GM19193 (cell line): ENCODE results near the gene SIPA1L3.

Experiments used
- POLR2A ChIP-seq: IDR thresholded peaks from 4 replicates; pipeline ENCODE4 v1.6.1; 2011; ENCODE audit not compliant: insufficient read depth, insufficient read length; ENCODE audit errors: extremely low read depth

SIPA1L3 gene

DNA sequence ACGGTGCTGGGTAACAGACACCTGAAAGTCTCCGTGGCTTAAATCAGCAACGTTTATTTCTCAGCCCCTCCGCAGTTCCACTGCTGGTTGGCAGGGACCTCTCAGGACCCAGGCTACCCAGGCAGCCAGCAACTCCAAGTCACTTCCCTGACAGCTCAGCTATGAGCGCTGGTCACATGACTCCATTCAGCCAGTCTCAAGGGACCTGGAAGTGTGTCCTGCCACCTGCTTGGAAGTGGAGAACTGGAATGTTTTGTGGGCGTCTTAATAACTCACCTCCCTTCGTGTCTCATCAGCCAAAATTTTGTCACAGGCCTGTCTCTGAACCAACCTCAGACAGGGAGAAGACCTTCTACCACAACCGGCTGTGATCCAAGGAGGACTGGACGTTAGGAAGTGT, 244.2 kb downstream of the SIPA1L3 start:
- TF ChIP-seq POLR2A: no peak

DNA sequence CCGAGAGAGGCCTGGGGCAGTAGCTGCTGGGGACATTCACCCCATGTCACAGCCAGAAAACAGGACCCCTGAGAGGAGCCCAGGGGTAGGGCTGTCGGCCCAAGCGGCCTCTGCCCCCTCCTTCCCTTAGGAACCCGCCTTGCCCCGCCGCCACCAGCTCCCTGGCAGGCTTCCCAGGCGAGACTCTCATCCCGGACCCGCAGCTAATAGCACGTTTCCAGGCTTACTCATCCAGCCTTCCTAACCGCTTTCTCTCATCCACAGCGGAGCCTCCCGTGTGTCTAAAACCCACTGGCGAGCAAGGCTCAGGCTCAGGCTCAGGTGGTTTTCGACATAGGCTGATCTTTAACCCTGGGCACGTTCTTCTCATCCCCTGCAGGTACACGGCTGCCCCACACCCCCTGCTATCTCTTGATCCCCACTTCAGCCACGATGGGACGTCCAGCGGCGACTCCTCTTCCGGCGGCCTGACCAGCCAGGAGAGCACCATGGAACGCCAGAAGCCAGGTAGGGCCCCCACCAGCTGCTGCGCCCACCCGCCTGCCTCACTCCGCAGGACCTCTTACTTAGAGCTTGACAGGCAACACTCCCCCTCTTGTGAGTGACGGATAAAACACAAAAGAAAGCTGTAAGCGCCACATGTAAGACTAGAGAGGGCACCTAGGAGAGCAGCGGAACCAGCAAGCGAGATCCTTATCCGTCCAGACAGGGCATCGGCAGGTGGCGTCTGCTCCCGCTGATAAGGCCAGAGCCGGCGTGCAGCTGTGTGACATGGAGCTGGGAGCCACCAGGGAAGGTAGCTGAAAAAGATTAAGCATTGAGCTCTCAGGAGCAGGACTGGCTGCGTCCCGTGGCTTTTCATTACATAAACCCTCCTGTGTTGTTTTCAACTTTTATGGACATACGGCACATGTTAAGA, 245.7 kb downstream of the SIPA1L3 start:
- TF ChIP-seq POLR2A: no peak

DNA sequence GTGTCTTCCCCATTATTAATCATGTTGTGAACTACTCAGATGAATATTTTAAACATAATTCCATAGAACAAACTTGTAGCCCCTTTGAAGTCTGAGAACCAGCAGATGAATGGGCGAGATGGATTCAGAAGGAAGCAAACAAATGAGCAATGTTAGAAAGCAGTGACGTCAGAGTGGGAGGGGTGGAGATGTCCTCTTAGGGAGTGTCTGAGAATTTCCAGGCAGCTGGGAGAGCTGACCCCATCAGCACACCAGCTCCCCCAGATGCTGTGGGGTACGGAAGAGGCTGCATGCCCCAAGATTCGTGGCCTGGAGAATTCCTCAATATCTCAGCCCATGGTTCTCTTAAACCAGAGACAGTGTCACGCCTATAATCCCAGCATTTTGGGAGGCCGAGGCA, 248.4 kb downstream of the SIPA1L3 start:
- TF ChIP-seq POLR2A: no peak

DNA sequence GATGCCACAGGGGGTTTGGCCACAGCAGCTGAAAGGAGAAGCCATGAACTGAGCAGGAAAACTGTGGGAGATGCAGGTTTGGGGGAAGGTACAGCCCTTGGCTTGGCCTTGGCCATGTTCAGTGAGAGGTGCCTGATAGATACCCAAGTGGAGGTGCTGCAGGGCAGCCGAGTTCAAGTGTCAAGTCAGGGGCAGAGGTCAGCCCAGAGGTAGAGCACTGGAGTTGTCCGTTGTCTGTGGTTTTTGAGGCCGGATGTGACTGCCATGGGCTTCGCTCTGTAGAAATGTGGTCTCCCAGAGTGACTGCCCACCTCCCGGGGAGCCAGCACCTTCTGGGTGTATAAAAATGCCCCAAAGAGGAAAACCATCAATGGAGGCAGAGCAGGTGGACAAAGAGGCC, 251.7 kb downstream of the SIPA1L3 start:
- TF ChIP-seq POLR2A: no peak

DNA sequence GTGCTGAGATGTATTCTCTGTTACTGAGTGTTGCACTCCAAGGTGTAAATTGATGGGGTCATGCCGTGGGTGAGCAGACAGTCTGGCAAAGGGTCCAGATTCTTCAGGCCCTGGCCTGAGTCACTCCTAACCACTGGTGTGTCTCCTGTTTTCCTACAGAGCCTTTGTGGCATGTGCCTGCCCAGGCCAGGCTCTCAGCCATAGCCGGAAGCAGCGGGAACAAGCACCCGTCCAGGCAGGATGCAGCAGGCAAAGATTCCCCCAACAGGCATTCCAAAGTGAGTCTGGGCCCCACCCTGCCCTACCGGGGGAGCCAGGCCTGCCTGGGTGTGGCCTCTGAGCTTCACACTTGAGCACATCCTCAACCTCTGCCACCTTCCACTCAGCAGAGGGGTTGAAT, 255.1 kb downstream of the SIPA1L3 start:
- TF ChIP-seq POLR2A: no peak

DNA sequence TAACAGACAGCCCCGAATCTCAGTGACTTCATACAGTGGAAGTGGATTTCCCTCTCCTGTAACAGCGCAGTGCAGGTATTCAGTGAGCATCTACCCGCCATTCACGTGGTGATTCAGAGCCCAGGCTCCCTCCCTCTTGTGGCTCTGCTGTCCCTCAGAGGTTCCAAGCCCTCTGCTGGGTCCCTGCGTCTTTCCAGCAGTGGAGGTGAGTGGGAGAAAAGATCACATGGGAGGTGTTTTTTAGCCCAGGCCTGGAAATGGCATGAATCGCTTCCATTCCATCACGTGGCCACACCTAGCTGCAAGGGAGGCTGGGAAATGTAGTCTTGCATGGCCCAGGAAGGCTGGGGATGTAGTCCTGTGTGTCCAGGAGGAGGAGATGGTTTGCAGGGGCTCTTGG, 255.6 kb downstream of the SIPA1L3 start:
- TF ChIP-seq POLR2A: no peak

DNA sequence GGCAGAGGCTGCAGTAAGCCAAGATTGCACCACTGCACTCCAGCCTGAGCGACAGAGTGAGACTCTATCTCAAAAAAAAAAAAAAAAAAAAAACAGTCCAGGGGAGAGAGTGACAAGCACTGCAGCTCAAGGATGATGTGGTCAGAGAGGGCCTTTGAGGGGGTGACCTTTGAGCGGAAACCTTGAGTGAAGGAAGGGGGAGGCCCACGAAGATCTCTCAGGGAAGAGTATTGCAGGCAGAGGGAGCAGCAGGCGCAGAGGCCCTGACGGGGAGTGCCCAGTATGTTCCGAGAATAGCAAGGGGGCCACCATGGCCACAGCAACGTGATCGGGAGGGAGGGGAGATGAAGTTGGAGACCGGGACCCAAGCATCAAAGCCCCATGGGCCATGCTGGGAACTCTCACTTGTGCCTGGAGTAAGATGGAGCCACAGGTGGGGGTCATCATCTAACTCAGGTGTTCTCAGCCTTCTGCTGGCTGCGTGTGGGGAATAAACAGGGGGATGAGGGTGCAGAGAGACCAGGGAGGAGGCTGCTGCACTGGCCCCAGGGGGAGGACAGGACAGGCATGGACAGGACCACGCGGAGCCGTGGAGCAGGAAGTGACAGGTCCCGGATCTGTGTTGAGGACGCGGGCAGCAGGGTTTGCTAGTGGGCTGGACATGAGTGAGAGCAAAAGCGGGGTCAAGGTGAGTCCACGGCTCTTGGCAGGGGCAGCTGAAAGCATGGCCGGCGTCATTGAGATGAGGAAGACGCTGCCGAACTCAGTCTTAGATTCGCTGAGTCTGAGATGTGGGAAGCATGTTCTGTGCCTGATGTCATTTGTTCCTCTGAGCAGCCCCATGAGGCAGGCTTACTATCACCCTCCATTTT, 256.6 kb downstream of the SIPA1L3 start:
- no peak for TF ChIP-seq POLR2A

DNA sequence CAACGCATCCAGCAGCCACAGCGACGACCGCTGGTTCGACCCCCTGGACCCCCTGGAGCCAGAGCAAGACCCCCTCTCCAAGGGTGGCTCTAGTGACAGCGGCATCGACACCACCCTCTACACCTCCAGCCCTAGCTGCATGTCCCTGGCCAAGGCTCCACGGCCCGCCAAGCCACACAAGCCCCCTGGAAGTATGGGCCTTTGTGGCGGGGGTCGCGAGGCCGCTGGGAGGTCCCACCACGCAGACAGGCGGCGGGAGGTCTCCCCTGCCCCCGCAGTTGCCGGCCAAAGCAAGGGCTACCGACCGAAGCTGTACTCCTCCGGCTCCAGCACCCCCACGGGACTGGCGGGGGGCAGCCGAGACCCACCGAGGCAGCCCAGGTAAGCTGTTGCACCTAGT, 257.5 kb downstream of the SIPA1L3 start:
- TF ChIP-seq POLR2A: no peak

DNA sequence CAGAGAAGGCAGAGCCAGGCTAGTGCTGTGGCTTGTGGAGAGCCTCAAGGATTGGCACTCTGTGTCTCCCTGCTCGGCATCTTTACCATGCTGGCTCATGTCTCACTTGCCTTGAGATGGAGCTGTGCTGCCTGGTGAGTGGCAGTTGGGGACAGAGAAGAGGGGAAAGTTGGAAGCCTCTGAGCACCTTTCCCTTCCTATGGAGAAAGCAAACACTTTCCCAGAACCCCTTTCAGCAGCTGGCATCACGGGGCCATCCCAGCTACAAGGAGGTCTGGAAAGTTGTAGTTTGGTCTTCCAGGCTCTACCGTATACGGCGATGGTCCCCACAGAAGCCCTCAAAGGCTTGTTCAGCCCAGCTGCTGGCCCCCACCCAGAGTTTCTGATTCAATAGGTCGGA, 258.3 kb downstream of the SIPA1L3 start:
- no peak for TF ChIP-seq POLR2A

DNA sequence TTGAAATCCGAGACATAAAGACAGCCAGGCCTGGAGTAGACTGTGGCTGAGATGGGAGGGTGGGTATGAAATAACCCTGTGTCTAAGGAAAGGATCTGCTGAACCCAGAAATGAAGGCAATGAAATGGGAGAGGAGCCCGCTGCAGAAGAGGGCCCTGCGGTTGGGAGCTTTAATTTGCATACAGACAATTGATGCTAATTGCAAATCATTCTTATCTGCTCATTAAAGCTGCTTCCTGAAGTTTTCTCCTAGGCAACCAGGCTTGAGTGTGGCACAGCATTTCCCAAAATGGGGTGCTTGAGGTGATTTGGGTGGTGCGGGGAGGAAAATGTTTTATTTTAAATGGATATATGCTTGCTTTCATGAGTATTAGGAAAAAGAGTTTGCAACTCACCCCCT, 261.6 kb downstream of the SIPA1L3 start:
- TF ChIP-seq POLR2A: no peak

DNA sequence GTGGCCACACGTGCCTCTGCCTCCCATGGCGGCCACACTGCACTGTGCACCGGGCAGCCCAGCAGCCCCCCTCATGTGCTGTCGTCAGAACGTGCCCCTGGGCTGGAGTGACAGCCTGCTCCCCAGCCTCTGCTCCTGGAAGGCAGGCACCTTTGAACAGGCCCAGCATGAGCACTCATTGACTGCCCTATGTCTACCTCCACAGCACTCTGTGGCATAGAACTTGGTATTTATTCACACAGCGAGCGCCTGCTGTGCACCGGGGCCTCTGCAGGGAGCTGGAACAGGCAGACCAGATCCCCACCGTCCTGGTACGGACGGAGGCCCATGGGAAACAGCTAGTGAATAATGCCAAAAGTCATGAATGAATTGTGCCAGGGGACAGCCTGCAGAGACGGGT, 263.3 kb downstream of the SIPA1L3 start:
- no peak for TF ChIP-seq POLR2A

DNA sequence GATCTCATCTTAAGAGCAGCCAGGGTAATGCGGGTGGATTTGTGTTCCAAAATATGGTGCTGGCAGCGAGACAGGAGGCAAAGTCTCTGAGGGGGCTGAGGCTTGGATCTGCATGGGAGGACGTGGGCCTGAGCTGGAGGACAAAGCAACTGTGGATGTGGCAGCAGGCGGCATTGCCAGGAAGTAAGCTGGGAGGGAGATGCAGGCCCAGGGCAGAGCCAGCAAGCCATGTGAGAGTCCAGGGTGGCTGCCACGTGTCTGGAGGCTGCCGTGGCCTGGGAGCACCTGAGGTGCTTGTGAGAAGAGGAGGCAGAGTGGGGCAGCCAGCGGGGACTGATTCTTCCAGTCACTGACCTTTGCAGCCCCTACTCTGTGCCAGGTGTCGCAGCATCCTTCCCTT, 265.0 kb downstream of the SIPA1L3 start:
- TF ChIP-seq POLR2A: no peak

DNA sequence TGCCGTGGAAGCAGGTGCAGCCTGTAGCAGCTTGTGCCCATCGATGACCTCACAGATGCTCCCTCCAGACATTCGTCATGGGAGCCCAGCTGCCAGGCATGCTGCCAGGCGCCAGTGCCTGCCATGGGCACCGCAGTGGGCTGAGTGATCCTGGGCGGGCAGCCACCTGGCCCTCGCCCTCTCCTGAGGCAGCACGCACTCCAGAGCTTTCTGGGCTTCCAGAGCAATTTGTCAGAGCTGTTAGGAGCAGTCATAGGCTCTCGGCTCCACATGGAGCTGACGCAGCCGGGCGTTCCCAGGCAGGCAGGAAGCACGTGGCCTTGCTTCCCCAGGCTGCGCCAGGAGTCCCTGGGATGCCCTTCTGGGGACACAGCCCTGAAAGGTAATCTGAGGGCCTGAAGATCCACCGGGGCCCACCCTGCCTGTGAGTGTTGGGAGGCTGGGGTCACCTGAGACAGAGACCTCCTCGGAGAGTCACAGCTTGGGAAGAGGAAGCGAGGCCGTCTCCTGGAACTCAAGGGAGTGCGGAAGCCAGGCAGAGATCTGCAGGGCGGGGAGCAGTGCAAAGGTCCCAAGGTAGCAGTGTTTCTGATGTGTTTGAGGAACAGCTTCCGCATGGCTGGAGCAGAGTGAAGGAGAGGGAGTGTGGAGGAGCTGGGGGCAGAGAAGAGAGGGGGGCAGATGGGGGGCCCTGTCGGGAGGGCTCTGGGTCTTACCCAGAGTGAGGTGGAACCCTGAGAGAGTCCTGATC, 266.5 kb downstream of the SIPA1L3 start:
- TF ChIP-seq POLR2A: no peak

DNA sequence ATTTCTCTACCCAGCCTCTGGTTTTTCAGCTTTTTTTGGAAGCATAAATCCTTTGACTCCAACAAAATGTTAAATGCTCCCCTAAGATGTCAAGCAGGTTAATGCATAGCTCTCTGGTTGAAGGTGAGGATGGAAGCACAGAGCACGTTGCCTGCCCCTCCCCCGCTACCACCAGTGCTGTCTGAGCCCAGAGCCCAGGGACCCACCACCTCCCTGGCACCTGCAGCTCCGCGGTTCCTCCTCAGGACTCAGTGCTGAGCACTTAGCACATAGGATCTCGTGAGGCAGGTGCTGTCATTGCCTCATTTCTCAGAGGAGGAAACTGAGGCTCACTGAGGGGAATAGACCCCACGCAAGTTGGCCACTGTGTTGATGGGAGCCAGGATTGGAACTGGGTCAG, 268.4 kb downstream of the SIPA1L3 start:
- no peak for TF ChIP-seq POLR2A

DNA sequence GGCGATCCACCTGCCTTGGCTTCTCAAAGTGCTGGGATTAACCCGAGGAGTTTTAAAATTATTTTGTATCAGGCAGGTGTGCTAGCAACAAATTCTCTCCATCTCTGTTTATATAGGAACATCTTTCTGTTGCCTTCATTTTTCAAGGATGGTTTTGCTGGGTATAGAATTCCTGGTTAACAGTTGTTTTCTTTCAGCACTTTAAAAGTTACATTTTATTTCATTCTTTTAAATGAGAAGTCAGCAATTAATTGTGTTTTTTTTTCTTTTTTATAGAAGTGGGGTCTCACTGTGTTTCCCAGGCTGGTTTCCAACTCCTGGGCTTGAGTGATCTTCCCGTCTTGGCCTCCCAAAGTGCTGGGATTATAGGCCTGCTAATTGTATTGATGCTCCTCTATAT, 273.1 kb downstream of the SIPA1L3 start:
- no peak for TF ChIP-seq POLR2A

DNA sequence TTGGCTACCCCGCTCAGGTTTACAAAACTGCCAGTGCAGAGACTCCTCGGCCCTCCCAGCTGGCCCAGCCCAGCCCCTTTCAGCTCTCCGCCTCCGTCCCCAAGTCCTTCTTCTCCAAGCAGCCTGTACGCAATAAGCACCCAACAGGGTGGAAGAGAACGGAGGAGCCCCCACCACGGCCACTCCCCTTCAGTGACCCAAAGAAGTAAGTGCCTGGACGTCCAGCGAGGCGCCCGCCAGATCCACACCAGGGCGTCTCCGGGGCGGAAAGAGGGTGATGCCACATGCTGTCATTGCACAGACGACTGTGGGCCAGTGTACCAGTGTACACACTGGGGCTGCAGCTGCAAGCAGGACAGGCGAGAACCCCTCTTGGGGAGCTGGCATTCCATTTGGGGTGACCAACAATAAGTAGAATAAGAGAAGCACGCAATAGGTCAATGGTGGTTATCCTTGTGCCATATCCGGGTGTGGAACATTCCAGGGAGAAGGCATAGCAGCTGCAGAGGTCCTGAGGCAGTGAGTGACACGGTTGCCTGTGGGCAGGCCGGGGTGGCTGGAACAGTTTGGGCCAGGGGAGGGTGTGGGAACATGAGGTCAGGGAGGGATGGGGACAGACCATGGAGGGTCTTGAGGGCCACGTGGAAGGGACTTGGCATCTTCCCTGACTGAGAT, 275.7 kb downstream of the SIPA1L3 start:
- TF ChIP-seq POLR2A: no peak
